IMR-90 (cell line): Measurements from ENCODE around the gene C19orf33. TPM values are rescaled to one million over a fixed set of nuclear protein-coding genes. Genes with fewer than 3 reads are reported as not detected.

Source experiments
- ATAC-seq: fragments of 200-7000 bp; cut with Tn5 transposase; 2 replicates; pipeline ENCODE4 v1.9.1; 2020; ENCODE audit warnings: low read depth, mild to moderate bottlenecking, moderate library complexity
- BruUV-seq: library from RNA; stranded (reverse); fragments of 400-500 nt; replicated peaks from 2 replicates; lab custom pipeline; 2021; lab: Mats Ljungman, UMichigan
- CTCF ChIA-PET: fragments of 300-600 bp; formaldehyde crosslinking; extraction: SDS; loops from one replicate; lab custom pipeline; 2021; ENCODE audit warnings: antibody characterized with exemption; lab: Yijun Ruan, JAX
- POLR2A ChIA-PET: fragments of 300-600 bp; sonication (Branson Sonifier 250); formaldehyde crosslinking; loops from one replicate; lab custom pipeline; 2022; ENCODE audit warnings: antibody characterized with exemption; ENCODE audit not compliant: unreplicated experiment; lab: Charles Lee
- DNase-seq: peaks from one replicate; pipeline ENCODE4 v3.0.0; 2013
- H2AFZ ChIP-seq: replicated peaks from 2 replicates; pipeline ENCODE3; 2013; ENCODE audit warnings: low read length, mild to moderate bottlenecking; ENCODE audit not compliant: poor library complexity
- H2AK5ac ChIP-seq: 2 replicates; pipeline ENCODE4 v1.6.1; 2013; ENCODE audit warnings: low read depth, low read length, inconsistent platforms
- H2AK9ac ChIP-seq: replicated peaks from 2 replicates; pipeline ENCODE3; 2013; ENCODE audit warnings: mild to moderate bottlenecking, low read depth, low read length, moderate library complexity; ENCODE audit not compliant: poor library complexity
- H2BK120ac ChIP-seq: 2 replicates; pipeline ENCODE4 v1.6.1; 2013; ENCODE audit warnings: low read depth, low read length, inconsistent platforms
- H2BK15ac ChIP-seq: 3 replicates; pipeline ENCODE4 v1.6.1; 2013; ENCODE audit warnings: low read depth, low read length, inconsistent platforms
- H2BK20ac ChIP-seq: 2 replicates; pipeline ENCODE4 v1.6.1; 2013; ENCODE audit warnings: low read depth, mild to moderate bottlenecking, inconsistent platforms, low read length, moderate library complexity
- H2BK5ac ChIP-seq: 2 replicates; pipeline ENCODE4 v1.6.1; 2013; ENCODE audit warnings: mild to moderate bottlenecking, low read depth, low read length, inconsistent platforms; ENCODE audit not compliant: poor library complexity, severe bottlenecking
- H3K14ac ChIP-seq: replicated peaks from 2 replicates; pipeline ENCODE4 v1.6.1; 2013; ENCODE audit warnings: low read depth, low read length, inconsistent platforms
- H3K18ac ChIP-seq: 2 replicates; pipeline ENCODE4 v1.6.1; 2013; ENCODE audit warnings: low read depth, low read length, control low read depth
- H3K23ac ChIP-seq: 2 replicates; pipeline ENCODE4 v1.6.1; 2013; ENCODE audit warnings: low read depth, low read length, inconsistent platforms
- H3K27ac ChIP-seq: 2 replicates; pipeline ENCODE4 v1.5.1; 2013; ENCODE audit warnings: mild to moderate bottlenecking, control low read depth, low read length; ENCODE audit not compliant: insufficient read depth
- H3K27me3 ChIP-seq: 2 replicates; pipeline ENCODE4 v1.6.1; 2013; ENCODE audit warnings: low read length; ENCODE audit not compliant: control insufficient read depth, insufficient read depth
- H3K36me3 ChIP-seq: 2 replicates; pipeline ENCODE4 v1.6.1; 2013; ENCODE audit warnings: low read length, mixed read lengths; ENCODE audit not compliant: control insufficient read depth, insufficient read depth
- H3K4ac ChIP-seq: 2 replicates; pipeline ENCODE4 v1.6.1; 2013; ENCODE audit warnings: low read depth, low read length, inconsistent platforms
- H3K4me1 ChIP-seq: 2 replicates; pipeline ENCODE4 v1.6.1; 2013; ENCODE audit warnings: low read length, mixed read lengths; ENCODE audit not compliant: control insufficient read depth, insufficient read depth
- H3K4me2 ChIP-seq: 2 replicates; pipeline ENCODE4 v1.6.1; 2013; ENCODE audit warnings: low read depth, mild to moderate bottlenecking, control low read depth, low read length, moderate library complexity
- H3K4me3 ChIP-seq: 2 replicates; pipeline ENCODE4 v1.5.1; 2013; ENCODE audit warnings: low read depth, mild to moderate bottlenecking, control low read depth, low read length, moderate library complexity; ENCODE audit not compliant: insufficient read depth
- H3K56ac ChIP-seq: 2 replicates; pipeline ENCODE4 v1.6.1; 2013; ENCODE audit warnings: low read length, inconsistent platforms; ENCODE audit not compliant: insufficient read depth; ENCODE audit errors: extremely low read depth
- H3K79me1 ChIP-seq, 2 experiments: 2 replicates each; pipeline ENCODE4 v1.6.1; 2013; ENCODE audit warnings: low read length in 2 of 2, inconsistent platforms in 1 of 2, low read depth in 1 of 2
- H3K9ac ChIP-seq: 2 replicates; pipeline ENCODE4 v1.6.1; 2013; ENCODE audit warnings: low read depth, low read length, control low read depth
- H3K9me1 ChIP-seq: 2 replicates; pipeline ENCODE4 v1.6.1; 2013; ENCODE audit warnings: low read length, inconsistent platforms; ENCODE audit not compliant: insufficient read depth
- H3K9me3 ChIP-seq: 2 replicates; pipeline ENCODE4 v1.6.1; 2013; ENCODE audit warnings: low read length; ENCODE audit not compliant: control insufficient read depth, insufficient read depth
- H4K20me1 ChIP-seq: 2 replicates; pipeline ENCODE4 v1.6.1; 2013; ENCODE audit warnings: low read length, inconsistent platforms; ENCODE audit not compliant: insufficient read depth
- H4K5ac ChIP-seq: 2 replicates; pipeline ENCODE4 v1.6.1; 2013; ENCODE audit warnings: mild to moderate bottlenecking, low read depth, low read length, control low read depth
- H4K8ac ChIP-seq, 2 experiments: 2 replicates each; pipeline ENCODE4 v1.6.1; 2013; ENCODE audit warnings: low read depth in 2 of 2, low read length in 2 of 2, control low read depth in 1 of 2, inconsistent platforms in 1 of 2
- H4K91ac ChIP-seq: 2 replicates; pipeline ENCODE4 v1.6.1; 2013; ENCODE audit warnings: low read depth, low read length, inconsistent platforms; ENCODE audit not compliant: insufficient read depth
- BHLHE40 ChIP-seq: fragments of 150-350 bp; IDR thresholded peaks from 2 replicates; pipeline ENCODE4 v1.6.1; 2016; ENCODE audit warnings: mild to moderate bottlenecking, low read depth, low read length
- CEBPB ChIP-seq: IDR thresholded peaks from 2 replicates; pipeline ENCODE4 v1.6.1; 2012; ENCODE audit warnings: low read depth, low read length, improper control_type of control experiment
- MAFK ChIP-seq: IDR thresholded peaks from 2 replicates; pipeline ENCODE4 v1.6.1; 2012; ENCODE audit warnings: low read depth, low read length, improper control_type of control experiment
- MAZ ChIP-seq: IDR thresholded peaks from 2 replicates; pipeline ENCODE4 v1.6.1; 2012; ENCODE audit warnings: low read depth, mild to moderate bottlenecking, low read length, improper control_type of control experiment, moderate library complexity, borderline replicate concordance
- MXI1 ChIP-seq: IDR thresholded peaks from 2 replicates; pipeline ENCODE4 v1.6.1; 2012; ENCODE audit warnings: low read depth, mild to moderate bottlenecking, low read length, moderate library complexity, borderline replicate concordance
- NFE2L2 ChIP-seq: fragments of 150-350 bp; IDR thresholded peaks from 2 replicates; pipeline ENCODE4 v1.6.1; 2016; ENCODE audit warnings: low read depth, mild to moderate bottlenecking, low read length
- POLR2A ChIP-seq: IDR thresholded peaks from 2 replicates; pipeline ENCODE4 v1.6.1; 2012; ENCODE audit warnings: mild to moderate bottlenecking, low read depth, low read length
- RAD21 ChIP-seq: IDR thresholded peaks from 2 replicates; pipeline ENCODE4 v1.6.1; 2012; ENCODE audit warnings: low read length, improper control_type of control experiment
- RCOR1 ChIP-seq: IDR thresholded peaks from 2 replicates; pipeline ENCODE4 v1.6.1; 2012; ENCODE audit warnings: mild to moderate bottlenecking, low read length, improper control_type of control experiment; ENCODE audit not compliant: insufficient replicate concordance
- RFX5 ChIP-seq: IDR thresholded peaks from 2 replicates; pipeline ENCODE4 v1.8.0; 2012; ENCODE audit warnings: low read depth, mild to moderate bottlenecking, low read length, moderate library complexity
- SMC3 ChIP-seq: fragments of 150-350 bp; IDR thresholded peaks from 2 replicates; pipeline ENCODE4 v1.6.1; 2016; ENCODE audit warnings: low read depth, mild to moderate bottlenecking, antibody characterized with exemption, low read length, moderate library complexity
- WGBS, 2 experiments: methylation state at CpG; one replicate each; pipeline versions ENCODE4 v1.1.5 to v1.1.7; 2013; ENCODE audit warnings: missing lambda C conversion rate in 2 of 2; ENCODE audit not compliant: insufficient read length in 1 of 2; ENCODE audit errors: extremely low coverage in 2 of 2; 5-methylcytosine and 5-hydroxymethylcytosine counted together
- dilution Hi-C: fragments of 300-500 bp; cut with HindIII; formaldehyde crosslinking; loops from one replicate; pipeline ENCODE4 v1.14.3; 2018; ENCODE audit warnings: low sequenced_read_pairs; ENCODE audit not compliant: unreplicated experiment
- in situ Hi-C: fragments of 300-500 bp; cut with MboI; formaldehyde crosslinking; loops from 3 replicates; pipeline ENCODE4 v1.14.3; 2019; ENCODE audit warnings: low sequenced_read_pairs, inconsistent platforms, mixed read lengths
- intact Hi-C: fragments of 100-400 bp; cut with micrococcal nuclease; formaldehyde crosslinking; loops from 2 replicates; pipeline ENCODE4 v1.10.0; 2022
- polyA plus RNA-seq, 3 experiments: library from polyadenylated mRNA; depleted of rRNA; stranded (reverse); fragments of >200 nt; gene quantifications; 2 replicates each; pipeline ENCODE4 v1.2.3, GENCODE V29; 2012; ENCODE audit warnings: low replicate concordance in 1 of 3
- total RNA-seq: library from RNA; depleted of rRNA; stranded (reverse); fragments of >200 nt; gene quantifications from 2 replicates; pipeline ENCODE4 v1.2.3, GENCODE V29; 2012
- TF ChIP-seq, protein P1 (sequence below): fragments of 150-350 bp; IDR thresholded peaks from 2 replicates; pipeline ENCODE4 v1.6.1; 2017; ENCODE audit warnings: mild to moderate bottlenecking, antibody characterized with exemption, low read length, low read depth
- TF ChIP-seq, protein P2 (sequence below): conservative IDR thresholded peaks from 2 replicates; pipeline ENCODE4 v1.5.1; 2012; ENCODE audit warnings: mild to moderate bottlenecking, low read depth, low read length, improper control_type of control experiment

Gene C19orf33
- total and polyA plus RNA-seq, 2 of the 4 experiments (the other 2 are of a cell fraction), result 0.80 TPM; not detected in 1

DNA sequence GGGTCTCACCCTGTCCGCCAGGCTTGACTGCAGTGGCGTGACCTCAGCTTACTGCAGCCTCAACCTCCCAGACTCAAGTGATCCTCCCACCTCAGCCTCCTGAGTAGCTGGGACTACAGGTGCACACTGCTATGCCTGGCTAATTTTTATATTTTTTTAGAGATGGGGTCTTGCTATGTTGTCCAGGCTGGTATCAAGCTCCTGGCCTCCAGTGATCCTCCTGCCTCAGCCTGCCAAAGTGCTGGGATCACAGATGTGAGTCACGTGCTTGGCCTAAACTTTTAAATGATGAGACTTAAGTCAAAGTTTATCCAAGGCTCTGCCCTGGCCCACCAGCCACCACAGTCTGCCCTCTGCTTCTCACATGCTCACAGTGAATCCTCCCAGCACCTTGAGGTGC lies 2.2 kb downstream of the C19orf33 start:
- H3K27me3 ChIP-seq, result no peaks in the 10 kb centered on the region
- in situ Hi-C loops (no loop called here), dilution Hi-C loops (no loop called here), intact Hi-C loops (no loop called here)
- no peak overlapping the region for H2BK5ac ChIP-seq
- no CpG with 5 or more reads among the region's 3 CpGs for WGBS, 2 experiments
- no peak overlapping the region for H4K91ac ChIP-seq
- H3K9me3 ChIP-seq, result no peaks in the 10 kb centered on the region
- H3K4me2 ChIP-seq, result no peak overlapping the region
- H3K4me3 ChIP-seq, result no peak overlapping the region
- no peak overlapping the region for H3K56ac ChIP-seq
- no peak overlapping the region for H3K18ac ChIP-seq
- no peak overlapping the region for H2AK9ac ChIP-seq
- no peak overlapping the region for H3K9ac ChIP-seq
- no peak overlapping the region for H3K4ac ChIP-seq
- POLR2A ChIA-PET, result no interaction called here
- no peak overlapping the region for H4K8ac ChIP-seq
- H4K20me1 ChIP-seq, result peaks cover 4% of the 10 kb centered on the region; the same call in 1 of the 2 replicates
- no peak overlapping the region for H4K5ac ChIP-seq
- H2BK120ac ChIP-seq, result no peak overlapping the region
- no peak overlapping the region for H2BK20ac ChIP-seq
- no peak overlapping the region for H2BK15ac ChIP-seq
- no peak for TF ChIP-seq MXI1
- TF ChIP-seq, protein P1, sequence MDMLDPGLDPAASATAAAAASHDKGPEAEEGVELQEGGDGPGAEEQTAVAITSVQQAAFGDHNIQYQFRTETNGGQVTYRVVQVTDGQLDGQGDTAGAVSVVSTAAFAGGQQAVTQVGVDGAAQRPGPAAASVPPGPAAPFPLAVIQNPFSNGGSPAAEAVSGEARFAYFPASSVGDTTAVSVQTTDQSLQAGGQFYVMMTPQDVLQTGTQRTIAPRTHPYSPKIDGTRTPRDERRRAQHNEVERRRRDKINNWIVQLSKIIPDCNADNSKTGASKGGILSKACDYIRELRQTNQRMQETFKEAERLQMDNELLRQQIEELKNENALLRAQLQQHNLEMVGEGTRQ, result no peak
- no peak for TF ChIP-seq BHLHE40
- no peak for TF ChIP-seq RAD21
- no peak for TF ChIP-seq POLR2A
- no peak for TF ChIP-seq SMC3
- TF ChIP-seq RCOR1, result no peak
- no peak for TF ChIP-seq MAZ
- TF ChIP-seq, protein P2, sequence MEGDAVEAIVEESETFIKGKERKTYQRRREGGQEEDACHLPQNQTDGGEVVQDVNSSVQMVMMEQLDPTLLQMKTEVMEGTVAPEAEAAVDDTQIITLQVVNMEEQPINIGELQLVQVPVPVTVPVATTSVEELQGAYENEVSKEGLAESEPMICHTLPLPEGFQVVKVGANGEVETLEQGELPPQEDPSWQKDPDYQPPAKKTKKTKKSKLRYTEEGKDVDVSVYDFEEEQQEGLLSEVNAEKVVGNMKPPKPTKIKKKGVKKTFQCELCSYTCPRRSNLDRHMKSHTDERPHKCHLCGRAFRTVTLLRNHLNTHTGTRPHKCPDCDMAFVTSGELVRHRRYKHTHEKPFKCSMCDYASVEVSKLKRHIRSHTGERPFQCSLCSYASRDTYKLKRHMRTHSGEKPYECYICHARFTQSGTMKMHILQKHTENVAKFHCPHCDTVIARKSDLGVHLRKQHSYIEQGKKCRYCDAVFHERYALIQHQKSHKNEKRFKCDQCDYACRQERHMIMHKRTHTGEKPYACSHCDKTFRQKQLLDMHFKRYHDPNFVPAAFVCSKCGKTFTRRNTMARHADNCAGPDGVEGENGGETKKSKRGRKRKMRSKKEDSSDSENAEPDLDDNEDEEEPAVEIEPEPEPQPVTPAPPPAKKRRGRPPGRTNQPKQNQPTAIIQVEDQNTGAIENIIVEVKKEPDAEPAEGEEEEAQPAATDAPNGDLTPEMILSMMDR, result no peak
- no peak for TF ChIP-seq CEBPB
- no peak for TF ChIP-seq MAFK
- no peak for TF ChIP-seq RFX5
- no peak for TF ChIP-seq NFE2L2
- H3K9me1 ChIP-seq, result peaks cover 3% of the 10 kb centered on the region
- CTCF ChIA-PET, result no interaction called here
- no peak for ATAC-seq
- no TSS peak for BruUV-seq
- no peak overlapping the region for H3K27ac ChIP-seq
- H3K14ac ChIP-seq, result no peak overlapping the region
- no peak for DNase-seq
- no peak overlapping the region for H2AFZ ChIP-seq
- peaks cover 30% of the 10 kb centered on the region for H3K36me3 ChIP-seq
- 0 out of 2 replicates have a peak, but pooled peaks cover 2% of the 10 kb centered on the region for H3K4me1 ChIP-seq
- H3K79me1 ChIP-seq, result peaks cover 7 to 22% of the 10 kb centered on the region in 2 experiments
- no peak overlapping the region for H2AK5ac ChIP-seq
- no peak overlapping the region for H3K23ac ChIP-seq
